Measurements from ENCODE around the gene LDLRAD3. TPM values are rescaled to one million over a fixed set of nuclear protein-coding genes. Genes with fewer than 3 reads are reported as not detected.
A peak's percentile ranks its signal among the peaks of the same experiment; 100 is the strongest.

LDLRAD3 gene
- total RNA-seq (1 to 10 TPM; 1.5 to 7.7 (median 2.6) TPM), polyA plus RNA-seq (1 to 10 TPM; 1.1 to 4.1 TPM)
- long read RNA-seq, donor 1 = 0 reads
- long read RNA-seq, donor 2, partial matches to known transcripts = 1 of 6 reads
- long read RNA-seq, donor 2, other reads (novel, unspliced or antisense) = 2 of 6 reads
- long read RNA-seq, donor 3 = 0 reads

GRCh38 chr11:35943713-35944502 lies at the start of gene LDLRAD3:
LDLRAD3 (plus strand) TSS chr11:35944062; CDS start chr11:35944099, 37 bp downstream.
- intact Hi-C loops (cut with DNase I) = loop anchor here in 3 of 10 donors (5.0 to 10.0 kb wide), 5 partner anchors 91 to 329 kb away; partner anchors contain the start of genes FJX1 (in 1 of the 3) and TRIM44 (in 1 of the 3)
- peak; percentile 67 to 94 (median 92) for ATAC-seq
- peak within 1 kb of the TSS in 10 of 12 donors; percentile 25 to 68 (median 60) for H3K27ac ChIP-seq
- H3K27me3 ChIP-seq = peaks cover 0 to 6% (median 0%) of the 10 kb centered on the region in 9 donors
- peak; percentile 76 to 91 (median 82) for DNase-seq
- H3K36me3 ChIP-seq = no peaks in the 10 kb centered on the region
- TF ChIP-seq CTCF (IDR thresholded peaks at IDR 0.05) (no peak), POLR2A (IDR thresholded peaks at IDR 0.05) (no peak)
- peaks cover 0 to 29% (median 9%) of the 10 kb centered on the region in 12 donors for H3K4me1 ChIP-seq
- peak within 1 kb of the TSS; percentile 9 to 77 (median 62) for H3K4me3 ChIP-seq
- whole genome bisulfite sequencing, 4 donors = 0 to 1% (median 0%) methylated on average over 57 to 97 of the region's 97 CpGs
- H3K9me3 ChIP-seq = no peaks in the 10 kb centered on the region

GRCh38 chr11:35897019-35897418 lies 46.8 kb upstream of the LDLRAD3 start:
- peaks cover 0 to 23% (median under 1%) of the 10 kb centered on the region in 12 donors for H3K9me3 ChIP-seq
- DNase-seq = no peak
- H3K27ac ChIP-seq = no peak overlapping the region
- no peak overlapping the region for H3K4me3 ChIP-seq
- whole genome bisulfite sequencing, 4 donors = 71 to 81% (median 78%) methylated on average over 4 of the region's 4 CpGs
- no peaks in the 10 kb centered on the region for H3K36me3 ChIP-seq
- intact Hi-C loops (cut with DNase I) = no loop called here
- no peak for ATAC-seq
- no peak for TF ChIP-seq CTCF (IDR thresholded peaks at IDR 0.05)
- TF ChIP-seq POLR2A (IDR thresholded peaks at IDR 0.05) = no peak
- H3K27me3 ChIP-seq = peaks cover 0 to 8% (median 0%) of the 10 kb centered on the region in 9 donors
- no peaks in the 10 kb centered on the region for H3K4me1 ChIP-seq

- DNase-seq (no peak), ATAC-seq (no peak)
Observed at GRCh38 chr11:35902961-35903360, 40.9 kb upstream of the LDLRAD3 start.

More at GRCh38 chr11:35902961-35903360, 40.9 kb upstream of the LDLRAD3 start:
- Histone ChIP-seq H3K9me3 (peaks cover 0 to 38% (median 13%) of the 10 kb centered on the region in 12 donors), H3K4me3 (no peak overlapping the region), H3K27ac (no peak overlapping the region), H3K36me3 (no peaks in the 10 kb centered on the region), H3K27me3 (no peaks in the 10 kb centered on the region), H3K4me1 (peaks cover 0 to 20% (median 0%) of the 10 kb centered on the region in 12 donors)
- TF ChIP-seq POLR2A (IDR thresholded peaks at IDR 0.05) = no peak
- no peak for TF ChIP-seq CTCF (IDR thresholded peaks at IDR 0.05)
- intact Hi-C loops (cut with DNase I) = no loop called here
